IMR-90 (cell line): ENCODE results near the gene GSPT1. TPM values are rescaled to one million over a fixed set of nuclear protein-coding genes. Genes with fewer than 3 reads are reported as not detected.

ENCODE experiments used
- ATAC-seq: fragments of 200-7000 bp; cut with Tn5 transposase; 2 replicates; pipeline ENCODE4 v1.9.1; 2020; ENCODE audit warnings: low read depth, mild to moderate bottlenecking, moderate library complexity
- BruUV-seq: library from RNA; stranded (reverse); fragments of 400-500 nt; replicated peaks from 2 replicates; lab custom pipeline; 2021; lab: Mats Ljungman, UMichigan
- CTCF ChIA-PET: fragments of 300-600 bp; formaldehyde crosslinking; extraction: SDS; loops from one replicate; lab custom pipeline; 2021; ENCODE audit warnings: antibody characterized with exemption; lab: Yijun Ruan, JAX
- POLR2A ChIA-PET: fragments of 300-600 bp; sonication (Branson Sonifier 250); formaldehyde crosslinking; loops from one replicate; lab custom pipeline; 2022; ENCODE audit warnings: antibody characterized with exemption; ENCODE audit not compliant: unreplicated experiment; lab: Charles Lee
- DNase-seq: peaks from one replicate; pipeline ENCODE4 v3.0.0; 2013
- H2AFZ ChIP-seq: replicated peaks from 2 replicates; pipeline ENCODE3; 2013; ENCODE audit warnings: low read length, mild to moderate bottlenecking; ENCODE audit not compliant: poor library complexity
- H2AK5ac ChIP-seq: 2 replicates; pipeline ENCODE4 v1.6.1; 2013; ENCODE audit warnings: low read depth, low read length, inconsistent platforms
- H2AK9ac ChIP-seq: replicated peaks from 2 replicates; pipeline ENCODE3; 2013; ENCODE audit warnings: mild to moderate bottlenecking, low read depth, low read length, moderate library complexity; ENCODE audit not compliant: poor library complexity
- H2BK120ac ChIP-seq: 2 replicates; pipeline ENCODE4 v1.6.1; 2013; ENCODE audit warnings: low read depth, low read length, inconsistent platforms
- H2BK15ac ChIP-seq: 3 replicates; pipeline ENCODE4 v1.6.1; 2013; ENCODE audit warnings: low read depth, low read length, inconsistent platforms
- H2BK20ac ChIP-seq: 2 replicates; pipeline ENCODE4 v1.6.1; 2013; ENCODE audit warnings: low read depth, mild to moderate bottlenecking, inconsistent platforms, low read length, moderate library complexity
- H2BK5ac ChIP-seq: 2 replicates; pipeline ENCODE4 v1.6.1; 2013; ENCODE audit warnings: mild to moderate bottlenecking, low read depth, low read length, inconsistent platforms; ENCODE audit not compliant: poor library complexity, severe bottlenecking
- H3K14ac ChIP-seq: replicated peaks from 2 replicates; pipeline ENCODE4 v1.6.1; 2013; ENCODE audit warnings: low read depth, low read length, inconsistent platforms
- H3K18ac ChIP-seq: 2 replicates; pipeline ENCODE4 v1.6.1; 2013; ENCODE audit warnings: low read depth, low read length, control low read depth
- H3K23ac ChIP-seq: 2 replicates; pipeline ENCODE4 v1.6.1; 2013; ENCODE audit warnings: low read depth, low read length, inconsistent platforms
- H3K27ac ChIP-seq: 2 replicates; pipeline ENCODE4 v1.5.1; 2013; ENCODE audit warnings: mild to moderate bottlenecking, control low read depth, low read length; ENCODE audit not compliant: insufficient read depth
- H3K27me3 ChIP-seq: 2 replicates; pipeline ENCODE4 v1.6.1; 2013; ENCODE audit warnings: low read length; ENCODE audit not compliant: control insufficient read depth, insufficient read depth
- H3K36me3 ChIP-seq: 2 replicates; pipeline ENCODE4 v1.6.1; 2013; ENCODE audit warnings: low read length, mixed read lengths; ENCODE audit not compliant: control insufficient read depth, insufficient read depth
- H3K4ac ChIP-seq: 2 replicates; pipeline ENCODE4 v1.6.1; 2013; ENCODE audit warnings: low read depth, low read length, inconsistent platforms
- H3K4me1 ChIP-seq: 2 replicates; pipeline ENCODE4 v1.6.1; 2013; ENCODE audit warnings: low read length, mixed read lengths; ENCODE audit not compliant: control insufficient read depth, insufficient read depth
- H3K4me2 ChIP-seq: 2 replicates; pipeline ENCODE4 v1.6.1; 2013; ENCODE audit warnings: low read depth, mild to moderate bottlenecking, control low read depth, low read length, moderate library complexity
- H3K4me3 ChIP-seq: 2 replicates; pipeline ENCODE4 v1.5.1; 2013; ENCODE audit warnings: low read depth, mild to moderate bottlenecking, control low read depth, low read length, moderate library complexity; ENCODE audit not compliant: insufficient read depth
- H3K56ac ChIP-seq: 2 replicates; pipeline ENCODE4 v1.6.1; 2013; ENCODE audit warnings: low read length, inconsistent platforms; ENCODE audit not compliant: insufficient read depth; ENCODE audit errors: extremely low read depth
- H3K79me1 ChIP-seq, 2 experiments: 2 replicates each; pipeline ENCODE4 v1.6.1; 2013; ENCODE audit warnings: low read length in 2 of 2, inconsistent platforms in 1 of 2, low read depth in 1 of 2
- H3K9ac ChIP-seq: 2 replicates; pipeline ENCODE4 v1.6.1; 2013; ENCODE audit warnings: low read depth, low read length, control low read depth
- H3K9me1 ChIP-seq: 2 replicates; pipeline ENCODE4 v1.6.1; 2013; ENCODE audit warnings: low read length, inconsistent platforms; ENCODE audit not compliant: insufficient read depth
- H3K9me3 ChIP-seq: 2 replicates; pipeline ENCODE4 v1.6.1; 2013; ENCODE audit warnings: low read length; ENCODE audit not compliant: control insufficient read depth, insufficient read depth
- H4K20me1 ChIP-seq: 2 replicates; pipeline ENCODE4 v1.6.1; 2013; ENCODE audit warnings: low read length, inconsistent platforms; ENCODE audit not compliant: insufficient read depth
- H4K5ac ChIP-seq: 2 replicates; pipeline ENCODE4 v1.6.1; 2013; ENCODE audit warnings: mild to moderate bottlenecking, low read depth, low read length, control low read depth
- H4K8ac ChIP-seq, 2 experiments: 2 replicates each; pipeline ENCODE4 v1.6.1; 2013; ENCODE audit warnings: low read depth in 2 of 2, low read length in 2 of 2, control low read depth in 1 of 2, inconsistent platforms in 1 of 2
- H4K91ac ChIP-seq: 2 replicates; pipeline ENCODE4 v1.6.1; 2013; ENCODE audit warnings: low read depth, low read length, inconsistent platforms; ENCODE audit not compliant: insufficient read depth
- CEBPB ChIP-seq: IDR thresholded peaks from 2 replicates; pipeline ENCODE4 v1.6.1; 2012; ENCODE audit warnings: low read depth, low read length, improper control_type of control experiment
- CHD1 ChIP-seq: IDR thresholded peaks from 2 replicates; pipeline ENCODE4 v1.6.1; 2012; ENCODE audit warnings: low read depth, low read length, improper control_type of control experiment
- WGBS, 2 experiments: methylation state at CpG; one replicate each; pipeline versions ENCODE4 v1.1.5 to v1.1.7; 2013; ENCODE audit warnings: missing lambda C conversion rate in 2 of 2; ENCODE audit not compliant: insufficient read length in 1 of 2; ENCODE audit errors: extremely low coverage in 2 of 2; 5-methylcytosine and 5-hydroxymethylcytosine counted together
- dilution Hi-C: fragments of 300-500 bp; cut with HindIII; formaldehyde crosslinking; loops from one replicate; pipeline ENCODE4 v1.14.3; 2018; ENCODE audit warnings: low sequenced_read_pairs; ENCODE audit not compliant: unreplicated experiment
- in situ Hi-C: fragments of 300-500 bp; cut with MboI; formaldehyde crosslinking; loops from 3 replicates; pipeline ENCODE4 v1.14.3; 2019; ENCODE audit warnings: low sequenced_read_pairs, inconsistent platforms, mixed read lengths
- intact Hi-C: fragments of 100-400 bp; cut with micrococcal nuclease; formaldehyde crosslinking; loops from 2 replicates; pipeline ENCODE4 v1.10.0; 2022
- polyA plus RNA-seq, 3 experiments: library from polyadenylated mRNA; depleted of rRNA; stranded (reverse); fragments of >200 nt; gene quantifications; 2 replicates each; pipeline ENCODE4 v1.2.3, GENCODE V29; 2012; ENCODE audit warnings: low replicate concordance in 1 of 3
- total RNA-seq: library from RNA; depleted of rRNA; stranded (reverse); fragments of >200 nt; gene quantifications from 2 replicates; pipeline ENCODE4 v1.2.3, GENCODE V29; 2012

GSPT1 gene
- total and polyA plus RNA-seq, 2 of the 4 experiments (the other 2 are of a cell fraction), result 76.3 to 84.8 TPM

DNA sequence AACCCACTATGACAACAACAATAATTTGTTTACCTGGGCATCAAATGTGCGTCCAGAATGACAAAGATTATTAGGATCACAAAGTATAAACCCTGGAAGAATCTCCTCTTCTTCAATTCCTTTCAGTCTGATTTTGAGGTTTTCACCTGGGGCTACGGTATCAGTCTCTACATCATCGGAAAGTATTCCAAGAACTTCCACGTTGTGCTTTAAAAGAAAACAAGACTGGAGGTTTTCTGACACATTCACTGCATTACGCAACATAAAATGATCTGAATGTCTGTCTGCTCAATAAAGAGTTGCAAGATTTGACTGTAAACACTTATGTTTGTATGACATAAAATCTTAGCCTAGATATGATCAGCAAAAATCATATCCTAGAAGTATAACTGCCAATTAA, 38.4 kb downstream of the GSPT1 start:
- WGBS, 2 experiments, result 83% methylated on average over 1 of the region's 5 CpGs; no CpG with 5 or more reads in 1 of the 2 experiments
- no TSS peak for BruUV-seq
- no peak overlapping the region for H2AK9ac ChIP-seq
- ChIA-PET CTCF (no interaction called here), POLR2A (no interaction called here)
- dilution Hi-C loops (no loop called here), intact Hi-C loops (no loop called here), in situ Hi-C loops (no loop called here)
- H3K4me1 ChIP-seq, result no peaks in the 10 kb centered on the region
- no peak overlapping the region for H3K18ac ChIP-seq
- TF ChIP-seq CHD1 (no peak), CEBPB (peak; percentile 95)
- H4K8ac ChIP-seq, result no peak overlapping the region
- peaks cover 5% of the 10 kb centered on the region; the same call in 1 of the 2 replicates for H4K20me1 ChIP-seq
- no peak overlapping the region for H2BK5ac ChIP-seq
- DNase-seq (peak; percentile 43), ATAC-seq (peak; percentile 11; the same call in 1 of the 2 replicates)
- no peaks in the 10 kb centered on the region for H3K9me3 ChIP-seq
- H2BK120ac ChIP-seq, result no peak overlapping the region
- H3K14ac ChIP-seq, result no peak overlapping the region
- H2BK20ac ChIP-seq, result no peak overlapping the region
- H4K5ac ChIP-seq, result no peak overlapping the region
- no peak overlapping the region for H4K91ac ChIP-seq
- H3K9me1 ChIP-seq, result no peaks in the 10 kb centered on the region
- H3K4me3 ChIP-seq, result no peak overlapping the region
- no peak overlapping the region for H2AK5ac ChIP-seq
- no peak overlapping the region for H3K9ac ChIP-seq
- H3K4ac ChIP-seq, result no peak overlapping the region
- H3K27me3 ChIP-seq, result no peaks in the 10 kb centered on the region
- no peak overlapping the region for H3K4me2 ChIP-seq
- H3K23ac ChIP-seq, result no peak overlapping the region
- H2AFZ ChIP-seq, result no peak overlapping the region
- H3K79me1 ChIP-seq, result peaks cover 19 to 43% of the 10 kb centered on the region in 2 experiments
- no peak overlapping the region for H2BK15ac ChIP-seq
- no peak overlapping the region for H3K56ac ChIP-seq
- H3K27ac ChIP-seq, result no peak overlapping the region
- H3K36me3 ChIP-seq, result peaks cover 30% of the 10 kb centered on the region
